G401.6 (cell line): ENCODE measurements around the gene EYA2.
"Not testable (repeated sequence)": the region's sequence is repeated elsewhere in the genome, so short reads cannot be mapped to it uniquely, and the experiment has no call there.

Experiments
- FAIRE-seq: peaks from 2 replicates; lab custom pipeline; 2012; peaks lifted over from hg19 to GRCh38; lab: Jason Lieb, UNC

EYA2 gene

GRCh38 chr20:47175493-47175892, 280.9 kb downstream of the EYA2 start:
- FAIRE-seq, result no peak

GRCh38 chr20:47176217-47176616, 281.6 kb downstream of the EYA2 start:
- not testable (repeated sequence) for FAIRE-seq

GRCh38 chr20:47178277-47178676, 283.6 kb downstream of the EYA2 start:
- FAIRE-seq, result no peak

GRCh38 chr20:47178851-47179250, 284.2 kb downstream of the EYA2 start:
- no peak for FAIRE-seq

DNA sequence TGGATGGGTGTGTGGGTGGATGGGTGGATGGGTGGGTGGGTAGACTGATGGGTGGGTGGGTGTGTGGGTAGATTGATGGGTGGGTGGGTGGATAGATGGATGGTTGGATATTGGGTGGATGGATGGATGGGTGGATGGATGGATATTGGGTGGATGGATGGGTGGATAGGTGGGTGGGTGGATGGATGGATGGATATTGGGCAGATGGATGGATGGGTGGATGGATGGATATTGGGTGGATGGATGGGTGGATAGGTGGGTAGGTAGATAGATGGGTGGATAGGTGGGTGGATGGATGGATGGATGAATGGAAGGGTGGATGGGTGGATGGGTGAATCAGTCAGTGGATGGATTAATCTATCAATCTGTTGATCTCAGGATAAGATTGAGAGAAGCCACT, 284.6 kb downstream of the EYA2 start:
- FAIRE-seq, result no peak

DNA sequence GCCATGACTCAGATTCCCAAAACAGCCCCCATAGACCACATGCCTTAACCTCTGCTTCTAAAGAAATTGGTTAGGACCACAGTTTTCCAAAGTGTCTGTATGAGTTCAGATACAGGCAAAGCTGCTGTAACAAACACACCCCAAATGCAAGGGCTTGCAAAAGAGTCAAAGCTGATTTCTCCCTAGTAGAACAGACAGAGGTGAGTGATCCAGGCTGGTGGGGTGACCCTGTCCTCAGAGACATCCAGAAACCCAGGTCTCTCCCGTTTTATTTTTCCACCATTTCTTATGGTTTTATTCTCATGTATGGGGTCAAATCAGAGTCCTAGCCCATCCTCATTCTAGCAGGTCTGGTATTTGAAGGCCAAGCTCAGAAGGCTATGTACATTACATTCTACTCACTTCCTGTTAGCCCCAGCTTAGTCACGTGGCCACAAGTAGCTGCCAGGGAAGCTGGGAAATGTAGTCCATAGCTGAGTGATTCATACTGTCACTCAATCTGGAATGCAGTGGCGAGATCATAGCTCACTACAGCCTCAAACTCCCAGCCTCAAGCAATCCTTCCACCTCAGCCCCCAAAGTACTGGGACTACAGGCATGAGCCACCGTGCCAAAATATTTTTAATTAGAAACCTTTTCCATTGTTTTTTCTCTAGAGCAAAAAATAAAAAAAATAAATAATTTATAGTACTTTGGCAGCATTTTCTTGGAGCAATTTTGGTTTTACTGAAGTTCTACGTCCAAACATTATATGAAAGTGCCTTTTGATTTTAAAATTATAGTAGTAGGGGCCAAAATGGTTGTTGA, 286.6 kb downstream of the EYA2 start:
- FAIRE-seq, result no peak

DNA sequence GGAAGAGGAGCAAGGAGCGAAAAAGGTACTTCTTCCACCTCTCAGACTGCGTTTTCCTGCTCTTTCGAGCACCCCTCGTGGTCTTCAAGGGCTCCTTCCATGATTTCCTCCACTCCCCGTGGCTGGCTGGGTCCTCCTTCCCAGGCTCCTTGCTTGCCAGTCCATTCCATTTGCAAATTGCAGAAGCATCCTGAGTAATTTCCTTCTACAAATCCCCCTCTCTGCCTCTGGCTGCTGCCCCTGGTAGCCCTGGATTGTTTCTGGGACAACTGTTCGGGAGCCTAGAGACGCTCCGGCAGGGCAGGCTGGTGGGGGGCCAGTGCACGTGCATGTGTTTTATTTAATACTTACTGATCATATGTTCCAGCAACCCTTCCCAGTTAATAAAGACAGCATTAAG, 288.7 kb downstream of the EYA2 start:
- no peak for FAIRE-seq

DNA sequence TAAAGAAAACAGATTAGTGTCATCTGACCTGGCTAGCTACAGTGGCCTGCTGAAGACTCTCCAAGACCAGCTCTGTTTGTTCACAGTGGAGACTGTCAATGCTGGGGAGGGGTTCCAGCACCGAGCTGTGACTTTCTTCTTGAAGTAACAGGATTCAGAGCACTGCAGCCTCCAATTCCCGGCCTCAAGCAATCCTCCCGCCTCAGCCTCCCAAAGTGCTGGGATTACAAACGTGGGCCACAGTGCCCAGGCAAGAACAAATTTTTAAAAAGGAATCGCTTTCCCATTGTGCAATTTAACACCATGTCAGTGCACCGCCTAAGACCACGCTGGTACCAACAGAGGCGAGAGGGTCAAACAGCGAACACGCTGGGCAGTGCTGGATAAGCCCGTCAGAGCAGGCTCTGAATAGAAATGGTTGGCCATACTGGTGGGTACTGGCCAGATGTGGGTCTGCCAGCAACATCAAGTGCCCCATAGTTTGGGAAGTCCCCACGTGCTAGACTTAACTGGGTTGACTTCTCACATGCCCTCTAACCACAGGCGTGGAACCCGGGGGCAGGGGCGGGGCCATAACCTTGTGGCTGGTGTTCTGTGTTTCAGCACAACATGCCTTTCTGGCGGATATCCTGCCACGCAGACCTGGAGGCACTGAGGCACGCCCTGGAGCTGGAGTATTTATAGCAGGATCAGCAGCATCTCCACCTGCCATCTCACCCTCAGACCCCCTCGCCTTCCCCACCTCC, 293.0 kb downstream of the EYA2 start:
- no peak for FAIRE-seq

- no peak for FAIRE-seq
These were observed 293.9 kb downstream of the EYA2 start for GRCh38 chr20:47188540-47188939.

GRCh38 chr20:47189060-47189459, 294.4 kb downstream of the EYA2 start:
- no peak for FAIRE-seq

- FAIRE-seq, result no peak
These were observed 296.5 kb downstream of the EYA2 start for GRCh38 chr20:47191074-47191673.

GRCh38 chr20:47191956-47192355, 297.3 kb downstream of the EYA2 start:
- no peak for FAIRE-seq

DNA sequence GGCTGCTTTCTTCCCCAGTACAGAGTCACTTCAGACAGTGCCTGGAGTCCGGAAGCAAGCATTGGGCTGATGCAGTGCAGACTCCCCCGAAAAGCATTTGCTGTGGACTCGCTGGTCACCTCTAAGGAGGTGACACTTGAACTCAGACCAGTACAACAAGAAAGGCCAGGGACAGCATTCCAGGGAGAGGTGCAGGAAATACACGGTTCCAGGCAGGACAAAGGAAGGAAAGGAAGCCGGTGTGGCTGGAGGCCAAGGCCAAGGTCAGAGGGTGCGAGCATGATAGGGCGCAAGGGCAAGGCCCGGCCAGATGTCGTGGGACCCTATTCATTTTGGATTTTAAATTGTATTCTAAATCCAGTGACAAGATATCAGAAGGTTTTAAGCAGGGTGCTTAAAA, 300.9 kb downstream of the EYA2 start:
- FAIRE-seq, result no peak

DNA sequence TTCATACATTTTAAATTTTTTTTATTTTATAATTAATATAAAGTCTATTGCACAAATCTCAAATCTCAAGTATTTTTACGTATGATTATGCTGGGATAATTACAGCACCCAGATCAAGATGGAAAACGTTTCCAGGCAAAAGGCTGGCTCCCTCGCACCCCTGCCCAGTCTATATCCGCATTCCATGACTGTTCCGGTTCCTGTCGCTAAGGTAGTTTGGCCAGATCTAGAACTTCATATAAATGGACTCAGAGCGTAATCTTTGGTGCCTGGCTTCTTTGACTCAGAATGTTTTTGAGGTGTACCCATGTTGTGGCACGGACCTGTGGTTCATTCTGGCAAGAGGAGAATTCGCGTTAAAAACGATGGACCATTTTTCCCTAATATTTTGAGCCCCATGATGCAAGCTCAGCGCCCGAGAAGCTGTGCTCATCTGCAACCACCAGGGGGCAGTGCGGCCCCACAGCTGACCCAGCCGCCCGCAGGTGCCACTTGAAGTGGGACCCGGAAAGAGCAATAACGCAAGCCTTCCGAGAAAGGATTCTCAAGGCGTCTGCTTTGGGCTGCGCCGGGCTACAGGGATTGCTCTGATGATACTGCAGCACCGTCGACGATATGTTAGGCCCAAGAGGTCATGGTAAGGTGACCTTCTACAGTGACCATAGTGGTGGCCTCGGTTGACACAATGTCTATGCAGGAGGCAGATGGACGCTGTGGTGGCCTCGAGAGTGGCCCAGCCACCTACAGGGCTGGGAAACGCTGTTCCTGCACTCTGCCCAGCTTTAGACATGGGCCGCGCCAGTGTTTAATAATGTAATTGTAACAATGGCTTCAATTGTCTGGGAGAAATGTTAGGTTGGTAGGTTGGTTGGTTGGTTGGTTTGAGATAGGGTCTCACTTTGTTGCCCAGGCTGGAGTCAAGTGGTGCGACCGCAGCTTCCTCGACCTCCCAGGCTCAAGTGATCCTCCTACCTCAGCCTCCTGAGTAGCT, 301.7 kb downstream of the EYA2 start:
- no peak for FAIRE-seq

- no peak for FAIRE-seq
These were observed 303.6 kb downstream of the EYA2 start for GRCh38 chr20:47198254-47198671.

GRCh38 chr20:47198996-47199552, 304.4 kb downstream of the EYA2 start:
- no peak for FAIRE-seq

DNA sequence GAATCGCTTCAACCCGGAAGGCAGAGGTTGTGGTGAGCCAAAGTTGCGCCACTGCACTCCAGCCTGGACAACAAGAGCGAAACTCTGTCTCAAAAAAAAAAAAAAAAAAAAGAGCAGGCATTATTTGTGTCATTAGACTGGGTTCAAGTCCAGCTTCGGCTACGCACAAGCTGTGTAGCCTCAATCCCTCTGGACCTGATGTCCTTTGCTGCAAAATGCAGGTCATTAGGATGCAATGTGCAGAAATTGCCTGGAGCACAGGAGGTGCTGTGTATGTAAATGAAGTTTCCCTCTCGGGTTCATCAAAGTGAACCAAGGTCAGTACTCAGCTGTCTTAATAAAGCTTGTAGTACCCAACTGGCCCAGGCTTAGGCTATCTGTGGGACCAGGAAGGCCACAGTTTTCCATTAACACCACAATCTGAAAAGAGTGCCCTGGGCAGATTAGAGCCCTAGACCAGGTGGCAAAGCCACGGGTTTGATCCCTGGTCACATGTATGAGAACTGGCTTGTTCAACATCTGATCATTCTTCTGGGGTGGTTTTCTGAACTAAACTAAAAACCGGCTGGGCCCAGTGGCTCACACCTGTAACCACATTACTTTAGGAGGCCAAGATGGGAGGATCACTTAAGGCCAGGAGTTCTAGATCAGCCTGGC, 306.6 kb downstream of the EYA2 start:
- FAIRE-seq, result no peak

DNA sequence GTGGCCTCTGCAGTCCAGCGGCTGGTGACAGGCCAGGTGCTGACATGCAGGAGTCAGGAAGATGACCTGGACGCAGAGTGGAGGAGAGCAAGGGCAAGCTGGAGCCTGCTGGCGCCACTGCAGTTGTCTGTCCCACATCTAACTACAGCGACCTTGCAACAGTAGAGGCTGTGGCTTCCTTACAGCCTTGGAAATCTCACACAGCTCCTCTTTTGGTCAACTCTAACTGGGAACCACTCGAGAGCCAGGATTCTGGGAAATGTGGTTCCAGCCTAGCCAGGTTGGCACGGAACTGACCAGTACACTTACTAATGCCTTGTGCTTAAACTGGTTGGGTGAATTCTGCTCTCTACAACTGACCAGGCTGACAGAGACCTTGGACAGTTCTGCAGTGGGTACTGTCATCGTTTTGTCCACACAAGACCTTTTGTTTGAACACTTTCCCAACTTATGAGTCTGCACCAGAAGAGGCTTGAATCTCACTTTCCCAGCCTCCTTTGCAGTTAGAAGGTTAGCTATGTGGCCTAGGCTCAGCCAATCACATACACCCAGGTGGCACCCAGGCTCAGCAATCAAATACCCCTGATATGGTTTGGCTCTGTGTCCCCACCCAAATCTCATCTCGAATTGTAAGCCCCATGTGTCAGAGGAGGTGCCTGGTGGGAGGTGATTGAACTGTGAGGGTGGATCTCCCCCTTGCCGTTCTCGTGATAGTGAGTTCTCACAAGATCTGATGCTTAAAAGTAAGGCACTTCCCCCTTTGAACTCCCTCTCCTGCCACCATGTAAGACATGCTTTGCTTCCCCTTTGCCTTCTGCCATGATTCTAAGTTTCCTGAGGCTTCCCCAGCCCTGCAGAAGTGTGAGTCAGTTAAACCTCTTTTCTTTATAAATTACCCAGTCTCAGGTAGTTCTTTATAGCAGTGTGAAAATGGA, 308.4 kb downstream of the EYA2 start:
- FAIRE-seq, result no peak

DNA sequence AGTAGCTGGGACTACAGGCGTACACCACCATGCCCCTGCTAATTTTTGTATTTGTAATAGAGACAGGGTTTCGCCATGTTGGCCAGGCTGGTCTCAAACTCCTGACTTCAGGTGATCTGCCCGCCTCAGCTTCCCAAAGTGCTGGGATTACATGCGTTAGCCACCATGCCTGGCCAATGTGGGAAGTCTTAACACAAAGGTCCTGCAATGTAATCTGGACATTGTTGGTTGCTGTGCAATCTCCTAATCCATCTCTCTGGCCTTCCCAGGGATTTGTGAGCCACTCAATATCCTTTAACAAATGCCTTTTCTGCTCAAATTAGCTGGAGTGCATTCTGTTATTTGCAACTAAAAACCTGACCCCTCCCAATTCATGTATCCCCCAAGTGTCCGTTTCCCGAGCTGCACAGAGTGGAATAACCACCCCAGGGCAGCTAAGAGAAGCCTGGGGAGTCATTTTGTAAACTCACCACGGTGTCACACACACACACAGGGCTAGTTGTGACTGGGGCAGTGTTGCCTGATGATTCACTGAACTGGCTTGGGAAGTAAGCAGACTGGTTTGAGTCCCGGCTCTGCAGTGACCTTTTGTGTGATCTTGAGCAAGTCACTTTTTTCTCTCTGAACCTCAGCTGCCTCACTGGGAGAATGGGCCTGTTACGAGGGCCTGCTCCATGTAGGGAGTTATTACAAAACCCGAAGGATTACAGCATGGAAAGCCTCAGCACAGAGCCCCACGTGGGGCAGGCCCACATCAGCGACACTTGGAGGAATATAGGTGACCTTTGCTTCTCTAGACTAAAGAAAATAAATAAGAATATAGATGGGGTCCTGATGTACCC, 309.6 kb downstream of the EYA2 start:
- FAIRE-seq, result no peak
